ENCODE measurements around the gene PRSS38. TPM values are rescaled to one million over a fixed set of nuclear protein-coding genes. Genes with fewer than 3 reads are reported as not detected.

Gene PRSS38
- polyA plus RNA-seq, 2 of the 4 experiments (the other 2 are of a cell fraction): not detected

GRCh38 chr1:227885648-227886502 is 70.4 kb downstream of the PRSS38 start:
- Histone ChIP-seq H3K9me3 (no peaks in the 10 kb centered on the region), H3K4me1 (peaks cover 10% of the 10 kb centered on the region), H3K27ac (peak overlapping the region; percentile 17 to 67; a peak in 3 of 6 replicates), H3K4me3 (no peak overlapping the region), H3K4me2 (peak overlapping the region; percentile 37; the same call in 2 of the 3 replicates)
- ChIA-PET POLR2A (no interaction called here), CTCF (interaction anchor here (0.6 to 1.8 kb wide), 3 partner anchors 11 to 105 kb away, joined by 3 to 7 read pairs (median 3); no protein-coding TSS in a partner anchor)
- no peak for TF ChIP-seq NPAS2 (CRISPR knock-in tag; IDR thresholded peaks at IDR 0.05; ENCODE audit: borderline replicate concordance)
- TF ChIP-seq FOSL2 (IDR thresholded peaks at IDR 0.05): no peak
- peak; percentile 11; the same call in 1 of the 2 replicates for TF ChIP-seq FOSL2 (CRISPR knock-in tag; IDR thresholded peaks at IDR 0.05)
- no peak for TF ChIP-seq KDM1A (IDR thresholded peaks at IDR 0.05; ENCODE audit: low read depth)
- 43% methylated on average over 11 of the region's 14 CpGs for WGBS (ENCODE audit: missing lambda C conversion rate)
- ATAC-seq: peak; percentile 52 to 73; a peak in 3 of 6 replicates
- peak; percentile 33 to 60 for DNase-seq (ENCODE audit: low read depth in 1 of 2, low spot score in 1 of 2)
- FAIRE-seq: no peak

- ATAC-seq: no peak
Measured at GRCh38 chr1:227886503-227886961, 71.1 kb downstream of the PRSS38 start.

More at GRCh38 chr1:227886503-227886961, 71.1 kb downstream of the PRSS38 start:
- H3K9me3 ChIP-seq: no peaks in the 10 kb centered on the region
- CTCF ChIA-PET: interaction anchor here (0.9 to 1.8 kb wide), 2 partner anchors 12 to 17 kb away, joined by 3 to 7 read pairs; no protein-coding TSS in a partner anchor
- TF ChIP-seq MAZ (IDR thresholded peaks at IDR 0.05; ENCODE audit: borderline replicate concordance, low read depth, low read length) (no peak), EHF (CRISPR knock-in tag; IDR thresholded peaks at IDR 0.05) (no peak), HEYL (CRISPR knock-in tag; IDR thresholded peaks at IDR 0.05) (no peak), TP53 (CRISPR knock-in tag; IDR thresholded peaks at IDR 0.05) (no peak), TFCP2L1 (CRISPR knock-in tag; IDR thresholded peaks at IDR 0.05) (no peak), MAFK (IDR thresholded peaks at IDR 0.05; ENCODE audit: partially characterized antibody) (no peak), RCOR1 (IDR thresholded peaks at IDR 0.05; ENCODE audit: low read depth, low read length) (no peak), HOXB5 (CRISPR knock-in tag; IDR thresholded peaks at IDR 0.05) (no peak), EP300 (IDR thresholded peaks at IDR 0.05) (no peak), JUN (IDR thresholded peaks at IDR 0.05) (no peak), NPAS2 (CRISPR knock-in tag; IDR thresholded peaks at IDR 0.05; ENCODE audit: borderline replicate concordance) (no peak), ESRRA (IDR thresholded peaks at IDR 0.05; ENCODE audit: borderline replicate concordance, low read length) (no peak), ZNF302 (CRISPR knock-in tag; IDR thresholded peaks at IDR 0.05) (no peak), FOSB (CRISPR knock-in tag; IDR thresholded peaks at IDR 0.05) (no peak), ZSCAN20 (CRISPR knock-in tag; IDR thresholded peaks at IDR 0.05) (no peak), REST (IDR thresholded peaks at IDR 0.05) (no peak)
- TF ChIP-seq, protein P1, sequence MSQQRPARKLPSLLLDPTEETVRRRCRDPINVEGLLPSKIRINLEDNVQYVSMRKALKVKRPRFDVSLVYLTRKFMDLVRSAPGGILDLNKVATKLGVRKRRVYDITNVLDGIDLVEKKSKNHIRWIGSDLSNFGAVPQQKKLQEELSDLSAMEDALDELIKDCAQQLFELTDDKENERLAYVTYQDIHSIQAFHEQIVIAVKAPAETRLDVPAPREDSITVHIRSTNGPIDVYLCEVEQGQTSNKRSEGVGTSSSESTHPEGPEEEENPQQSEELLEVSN (IDR thresholded peaks at IDR 0.05; ENCODE audit: borderline replicate concordance, low read depth): no peak
- FAIRE-seq: no peak
- POLR2A ChIA-PET: no interaction called here
- peak overlapping the region in 1 of 2 experiments; percentile 67; a peak in 2 of 6 replicates for H3K27ac ChIP-seq
- no peak for DNase-seq (ENCODE audit: low read depth in 1 of 2, low spot score in 1 of 2)
- H3K4me3 ChIP-seq: no peak overlapping the region
- WGBS (ENCODE audit: missing lambda C conversion rate): 81% methylated on average over 11 of the region's 18 CpGs
- H3K4me1 ChIP-seq: peaks cover 10% of the 10 kb centered on the region
- H3K4me2 ChIP-seq: no peak overlapping the region
